ENCODE results near the gene CKAP4.

DNA sequence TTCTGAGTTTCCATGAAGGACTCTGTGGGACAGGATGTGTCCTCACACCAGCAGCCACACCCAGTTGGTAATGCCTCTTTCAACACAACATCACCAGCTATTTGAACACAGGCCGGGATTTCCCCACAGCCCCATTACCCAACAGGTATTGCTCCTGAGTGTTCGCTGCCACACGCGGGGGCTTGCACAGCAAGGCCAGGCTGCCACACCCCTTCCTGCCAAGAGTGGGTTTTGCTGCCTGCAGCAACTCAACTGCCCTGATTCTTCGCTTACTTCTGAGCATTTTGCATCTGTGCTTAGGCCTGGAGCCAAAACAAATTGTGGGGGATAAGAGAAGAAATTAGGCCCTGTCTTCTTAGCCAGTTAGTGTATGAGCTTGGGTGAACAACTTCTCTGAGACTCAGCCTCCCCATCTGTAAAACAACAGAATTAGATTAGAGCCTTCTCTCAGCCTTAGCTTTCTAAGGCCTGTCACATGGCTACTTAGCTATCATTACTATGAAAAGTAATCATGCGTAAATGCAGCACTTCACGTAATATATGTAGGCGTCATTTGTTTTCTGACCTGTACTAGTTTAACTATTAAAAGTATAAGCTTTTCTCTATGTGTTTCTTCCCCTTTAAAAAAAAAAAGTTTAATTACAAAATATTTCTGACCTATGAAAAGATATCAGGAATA, 20.0 kb downstream of the CKAP4 start:
- TF ChIP-seq GATA2 (IDR thresholded peaks at IDR 0.05; ENCODE audit: low read depth, low read length) (no peak), GATA3 (IDR thresholded peaks at IDR 0.05; ENCODE audit: low read depth, low read length) (no peak)

All from SH-SY5Y (cell line).